ENCODE data around the gene HLCS. TPM values are rescaled to one million over a fixed set of nuclear protein-coding genes. Genes with fewer than 3 reads are reported as not detected.

HLCS gene
- total RNA-seq, 1 donor from 2014 or later = 15.9 TPM

- Mint-ChIP-seq H3K36me3 (ENCODE audit: unreplicated experiment) (no peaks in the 10 kb centered on the region), H3K9me3 (ENCODE audit: unreplicated experiment) (no peaks in the 10 kb centered on the region), H3K27me3 (ENCODE audit: unreplicated experiment) (peaks cover 4% of the 10 kb centered on the region), H3K27ac (ENCODE audit: unreplicated experiment) (no peak overlapping the region), H3K4me3 (ENCODE audit: unreplicated experiment) (no peak overlapping the region), H3K4me1 (ENCODE audit: low read depth, unreplicated experiment) (no peaks in the 10 kb centered on the region)
- DNase-seq = no peak
- TF ChIP-seq CTCF (IDR thresholded peaks at IDR 0.05; ENCODE audit: partially characterized antibody, unreplicated experiment) = no peak
These were observed 64.9 kb downstream of the HLCS start for GRCh38 chr21:36901575-36901974.

- no peak for DNase-seq
- H3K4me1 Mint-ChIP-seq (ENCODE audit: low read depth, unreplicated experiment) = no peaks in the 10 kb centered on the region
- no peak overlapping the region for H3K27ac Mint-ChIP-seq (ENCODE audit: unreplicated experiment)
- peaks cover 9% of the 10 kb centered on the region for H3K27me3 Mint-ChIP-seq (ENCODE audit: unreplicated experiment)
- H3K4me3 Mint-ChIP-seq (ENCODE audit: unreplicated experiment) = no peak overlapping the region
- H3K9me3 Mint-ChIP-seq (ENCODE audit: unreplicated experiment) = peaks cover 1% of the 10 kb centered on the region
- no peak for TF ChIP-seq CTCF (IDR thresholded peaks at IDR 0.05; ENCODE audit: partially characterized antibody, unreplicated experiment)
- H3K36me3 Mint-ChIP-seq (ENCODE audit: unreplicated experiment) = peaks cover 4% of the 10 kb centered on the region
These were observed 72.9 kb downstream of the HLCS start for GRCh38 chr21:36893581-36893980.

GRCh38 chr21:36892201-36892600 lies 74.3 kb downstream of the HLCS start:
- Mint-ChIP-seq H3K36me3 (ENCODE audit: unreplicated experiment) (peaks cover 4% of the 10 kb centered on the region), H3K4me1 (ENCODE audit: low read depth, unreplicated experiment) (peaks cover 3% of the 10 kb centered on the region), H3K9me3 (ENCODE audit: unreplicated experiment) (peaks cover 1% of the 10 kb centered on the region), H3K4me3 (ENCODE audit: unreplicated experiment) (no peak overlapping the region), H3K27me3 (ENCODE audit: unreplicated experiment) (peaks cover 7% of the 10 kb centered on the region), H3K27ac (ENCODE audit: unreplicated experiment) (no peak overlapping the region)
- DNase-seq = no peak
- TF ChIP-seq CTCF (IDR thresholded peaks at IDR 0.05; ENCODE audit: partially characterized antibody, unreplicated experiment) = no peak

- Mint-ChIP-seq H3K9me3 (ENCODE audit: unreplicated experiment) (peaks cover 1% of the 10 kb centered on the region), H3K4me1 (ENCODE audit: low read depth, unreplicated experiment) (peaks cover 6% of the 10 kb centered on the region), H3K27ac (ENCODE audit: unreplicated experiment) (no peak overlapping the region), H3K4me3 (ENCODE audit: unreplicated experiment) (no peak overlapping the region), H3K36me3 (ENCODE audit: unreplicated experiment) (peaks cover 4% of the 10 kb centered on the region), H3K27me3 (ENCODE audit: unreplicated experiment) (peaks cover 7% of the 10 kb centered on the region)
- TF ChIP-seq CTCF (IDR thresholded peaks at IDR 0.05; ENCODE audit: partially characterized antibody, unreplicated experiment) = no peak
- DNase-seq = no peak
These were observed 74.8 kb downstream of the HLCS start for GRCh38 chr21:36891692-36892091.

- H3K27ac Mint-ChIP-seq (ENCODE audit: unreplicated experiment) = no peak overlapping the region
- peaks cover 6% of the 10 kb centered on the region for H3K4me1 Mint-ChIP-seq (ENCODE audit: low read depth, unreplicated experiment)
- no peak for TF ChIP-seq CTCF (IDR thresholded peaks at IDR 0.05; ENCODE audit: partially characterized antibody, unreplicated experiment)
- no peak overlapping the region for H3K4me3 Mint-ChIP-seq (ENCODE audit: unreplicated experiment)
- no peak for DNase-seq
- H3K27me3 Mint-ChIP-seq (ENCODE audit: unreplicated experiment) = peaks cover 7% of the 10 kb centered on the region
- H3K9me3 Mint-ChIP-seq (ENCODE audit: unreplicated experiment) = peaks cover 1% of the 10 kb centered on the region
- peaks cover 4% of the 10 kb centered on the region for H3K36me3 Mint-ChIP-seq (ENCODE audit: unreplicated experiment)
These were observed 75.3 kb downstream of the HLCS start for GRCh38 chr21:36891121-36891520.
